Measurements from ENCODE around the gene PTPRG. TPM values are rescaled to one million over a fixed set of nuclear protein-coding genes. Genes with fewer than 3 reads are reported as not detected.

The PTPRG gene
- total and polyA plus RNA-seq, 3 experiments from 2014 or later: not detected

- ChIA-PET CTCF (no interaction called here), POLR2A (no interaction called here)
- H3K4me3 Mint-ChIP-seq: no peak overlapping the region
- Histone ChIP-seq H3K27ac (ENCODE audit: low read depth, low read length) (no peak overlapping the region), H3K36me3 (ENCODE audit: insufficient read depth, low read length) (no peaks in the 10 kb centered on the region), H3K4me1 (ENCODE audit: insufficient read depth, low read length) (no peaks in the 10 kb centered on the region), H3K9me3 (ENCODE audit: low read length) (no peaks in the 10 kb centered on the region), H3K4me3 (ENCODE audit: low read length) (no peak overlapping the region), H3K27me3 (ENCODE audit: insufficient read depth, low read length, poor library complexity, severe bottlenecking) (no peaks in the 10 kb centered on the region)
- H3K27ac Mint-ChIP-seq: no peak overlapping the region
- no peak for DNase-seq
- H3K27me3 Mint-ChIP-seq: no peaks in the 10 kb centered on the region
- no peaks in the 10 kb centered on the region for H3K4me1 Mint-ChIP-seq
- peaks cover 0 to 4% (median 0%) of the 10 kb centered on the region in 5 donors for H3K9me3 Mint-ChIP-seq
- no peaks in the 10 kb centered on the region for H3K36me3 Mint-ChIP-seq
Observed at GRCh38 chr3:62201438-62202035, 640.2 kb downstream of the PTPRG start.

- no peak for DNase-seq
- ChIA-PET CTCF (no interaction called here), POLR2A (no interaction called here)
- peaks cover 0 to 4% (median 0%) of the 10 kb centered on the region in 5 donors for H3K9me3 Mint-ChIP-seq
- no peaks in the 10 kb centered on the region for H3K36me3 ChIP-seq (ENCODE audit: insufficient read depth, low read length)
- no peaks in the 10 kb centered on the region for H3K4me1 Mint-ChIP-seq
- H3K27ac Mint-ChIP-seq: no peak overlapping the region
- H3K9me3 ChIP-seq (ENCODE audit: low read length): no peaks in the 10 kb centered on the region
- no peaks in the 10 kb centered on the region for H3K27me3 Mint-ChIP-seq
- no peak overlapping the region for H3K4me3 ChIP-seq (ENCODE audit: low read length)
- H3K4me3 Mint-ChIP-seq: peak overlapping the region in 1 of 7 donors; percentile 82
- H3K27me3 ChIP-seq (ENCODE audit: insufficient read depth, low read length, poor library complexity, severe bottlenecking): no peaks in the 10 kb centered on the region
- no peaks in the 10 kb centered on the region for H3K4me1 ChIP-seq (ENCODE audit: insufficient read depth, low read length)
- no peaks in the 10 kb centered on the region for H3K36me3 Mint-ChIP-seq
- H3K27ac ChIP-seq (ENCODE audit: low read depth, low read length): no peak overlapping the region
Observed at GRCh38 chr3:62203152-62203551, 641.8 kb downstream of the PTPRG start.

- CTCF ChIA-PET: no interaction called here
Observed at GRCh38 chr3:62203561-62203960, 642.2 kb downstream of the PTPRG start.

GRCh38 chr3:62207197-62207596 lies 645.8 kb downstream of the PTPRG start:
- CTCF ChIA-PET: interaction anchor here (0.6 kb wide), 1 partner anchor 1025 kb away, joined by 3 read pairs; no protein-coding TSS in a partner anchor

More at GRCh38 chr3:62203561-62203960, 642.2 kb downstream of the PTPRG start:
- H3K36me3 Mint-ChIP-seq: no peaks in the 10 kb centered on the region
- Histone ChIP-seq H3K27ac (ENCODE audit: low read depth, low read length) (no peak overlapping the region), H3K36me3 (ENCODE audit: insufficient read depth, low read length) (no peaks in the 10 kb centered on the region), H3K9me3 (ENCODE audit: low read length) (no peaks in the 10 kb centered on the region), H3K27me3 (ENCODE audit: insufficient read depth, low read length, poor library complexity, severe bottlenecking) (no peaks in the 10 kb centered on the region), H3K4me3 (ENCODE audit: low read length) (no peak overlapping the region), H3K4me1 (ENCODE audit: insufficient read depth, low read length) (no peaks in the 10 kb centered on the region)
- POLR2A ChIA-PET: no interaction called here
- no peak for DNase-seq
- no peaks in the 10 kb centered on the region for H3K4me1 Mint-ChIP-seq
- H3K4me3 Mint-ChIP-seq: no peak overlapping the region
- H3K27ac Mint-ChIP-seq: no peak overlapping the region
- no peaks in the 10 kb centered on the region for H3K27me3 Mint-ChIP-seq
- H3K9me3 Mint-ChIP-seq: peaks cover 0 to 4% (median 0%) of the 10 kb centered on the region in 5 donors

GRCh38 chr3:62208385-62208784 lies 647.0 kb downstream of the PTPRG start:
- no peaks in the 10 kb centered on the region for H3K36me3 Mint-ChIP-seq
- no peak overlapping the region for H3K4me3 Mint-ChIP-seq
- DNase-seq: no peak
- peaks cover 0 to 4% (median 0%) of the 10 kb centered on the region in 5 donors for H3K9me3 Mint-ChIP-seq
- ChIA-PET CTCF (no interaction called here), POLR2A (no interaction called here)
- Histone ChIP-seq H3K27me3 (ENCODE audit: insufficient read depth, low read length, poor library complexity, severe bottlenecking) (no peaks in the 10 kb centered on the region), H3K27ac (ENCODE audit: low read depth, low read length) (no peak overlapping the region), H3K36me3 (ENCODE audit: insufficient read depth, low read length) (no peaks in the 10 kb centered on the region), H3K9me3 (ENCODE audit: low read length) (no peaks in the 10 kb centered on the region), H3K4me1 (ENCODE audit: insufficient read depth, low read length) (no peaks in the 10 kb centered on the region), H3K4me3 (ENCODE audit: low read length) (no peak overlapping the region)
- no peaks in the 10 kb centered on the region for H3K4me1 Mint-ChIP-seq
- H3K27me3 Mint-ChIP-seq: no peaks in the 10 kb centered on the region
- H3K27ac Mint-ChIP-seq: no peak overlapping the region

More at GRCh38 chr3:62207197-62207596, 645.8 kb downstream of the PTPRG start:
- POLR2A ChIA-PET: no interaction called here
- Mint-ChIP-seq H3K4me3 (no peak overlapping the region), H3K9me3 (peaks cover 0 to 4% (median 0%) of the 10 kb centered on the region in 5 donors), H3K4me1 (no peaks in the 10 kb centered on the region), H3K27me3 (no peaks in the 10 kb centered on the region), H3K36me3 (no peaks in the 10 kb centered on the region), H3K27ac (no peak overlapping the region)
- no peak for DNase-seq
- Histone ChIP-seq H3K9me3 (ENCODE audit: low read length) (no peaks in the 10 kb centered on the region), H3K4me3 (ENCODE audit: low read length) (no peak overlapping the region), H3K27ac (ENCODE audit: low read depth, low read length) (no peak overlapping the region), H3K27me3 (ENCODE audit: insufficient read depth, low read length, poor library complexity, severe bottlenecking) (no peaks in the 10 kb centered on the region), H3K4me1 (ENCODE audit: insufficient read depth, low read length) (no peaks in the 10 kb centered on the region), H3K36me3 (ENCODE audit: insufficient read depth, low read length) (no peaks in the 10 kb centered on the region)

- Histone ChIP-seq H3K36me3 (ENCODE audit: insufficient read depth, low read length) (no peaks in the 10 kb centered on the region), H3K9me3 (ENCODE audit: low read length) (no peaks in the 10 kb centered on the region), H3K4me3 (ENCODE audit: low read length) (no peak overlapping the region), H3K27ac (ENCODE audit: low read depth, low read length) (no peak overlapping the region), H3K27me3 (ENCODE audit: insufficient read depth, low read length, poor library complexity, severe bottlenecking) (no peaks in the 10 kb centered on the region), H3K4me1 (ENCODE audit: insufficient read depth, low read length) (no peaks in the 10 kb centered on the region)
- Mint-ChIP-seq H3K9me3 (peaks cover 0 to 4% (median 0%) of the 10 kb centered on the region in 5 donors), H3K36me3 (no peaks in the 10 kb centered on the region), H3K4me3 (no peak overlapping the region), H3K27me3 (peaks cover 0 to 2% of the 10 kb centered on the region in 2 donors), H3K27ac (no peak overlapping the region), H3K4me1 (no peaks in the 10 kb centered on the region)
- DNase-seq: no peak
- ChIA-PET CTCF (no interaction called here), POLR2A (no interaction called here)
Observed at GRCh38 chr3:62209101-62209500, 647.7 kb downstream of the PTPRG start.

- Mint-ChIP-seq H3K27me3 (peaks cover 0 to 2% of the 10 kb centered on the region in 2 donors), H3K4me1 (no peaks in the 10 kb centered on the region), H3K9me3 (peaks cover 0 to 5% (median 0%) of the 10 kb centered on the region in 5 donors), H3K27ac (no peak overlapping the region), H3K4me3 (peak overlapping the region in 1 of 7 donors; percentile 1), H3K36me3 (no peaks in the 10 kb centered on the region)
- Histone ChIP-seq H3K9me3 (ENCODE audit: low read length) (no peaks in the 10 kb centered on the region), H3K27me3 (ENCODE audit: insufficient read depth, low read length, poor library complexity, severe bottlenecking) (no peaks in the 10 kb centered on the region), H3K36me3 (ENCODE audit: insufficient read depth, low read length) (no peaks in the 10 kb centered on the region), H3K27ac (ENCODE audit: low read depth, low read length) (no peak overlapping the region), H3K4me3 (ENCODE audit: low read length) (no peak overlapping the region), H3K4me1 (ENCODE audit: insufficient read depth, low read length) (no peaks in the 10 kb centered on the region)
- no peak for DNase-seq
- ChIA-PET POLR2A (no interaction called here), CTCF (no interaction called here)
Observed at GRCh38 chr3:62210011-62210410, 648.6 kb downstream of the PTPRG start.

- H3K27me3 ChIP-seq (ENCODE audit: insufficient read depth, low read length, poor library complexity, severe bottlenecking): no peaks in the 10 kb centered on the region
- no peaks in the 10 kb centered on the region for H3K9me3 ChIP-seq (ENCODE audit: low read length)
- Mint-ChIP-seq H3K27me3 (peaks cover 0 to 2% of the 10 kb centered on the region in 2 donors), H3K4me1 (no peaks in the 10 kb centered on the region), H3K36me3 (no peaks in the 10 kb centered on the region), H3K9me3 (peaks cover 0 to 2% (median 0%) of the 10 kb centered on the region in 5 donors), H3K4me3 (no peak overlapping the region), H3K27ac (no peak overlapping the region)
- no peak for DNase-seq
- no peak overlapping the region for H3K4me3 ChIP-seq (ENCODE audit: low read length)
- ChIA-PET POLR2A (no interaction called here), CTCF (no interaction called here)
- no peaks in the 10 kb centered on the region for H3K4me1 ChIP-seq (ENCODE audit: insufficient read depth, low read length)
- no peak overlapping the region for H3K27ac ChIP-seq (ENCODE audit: low read depth, low read length)
- no peaks in the 10 kb centered on the region for H3K36me3 ChIP-seq (ENCODE audit: insufficient read depth, low read length)
Observed at GRCh38 chr3:62211675-62212429, 650.5 kb downstream of the PTPRG start.

Data from CD8-positive, alpha-beta memory T cell (primary cell).